ENCODE data around the gene PEX14.

Gene PEX14

DNA sequence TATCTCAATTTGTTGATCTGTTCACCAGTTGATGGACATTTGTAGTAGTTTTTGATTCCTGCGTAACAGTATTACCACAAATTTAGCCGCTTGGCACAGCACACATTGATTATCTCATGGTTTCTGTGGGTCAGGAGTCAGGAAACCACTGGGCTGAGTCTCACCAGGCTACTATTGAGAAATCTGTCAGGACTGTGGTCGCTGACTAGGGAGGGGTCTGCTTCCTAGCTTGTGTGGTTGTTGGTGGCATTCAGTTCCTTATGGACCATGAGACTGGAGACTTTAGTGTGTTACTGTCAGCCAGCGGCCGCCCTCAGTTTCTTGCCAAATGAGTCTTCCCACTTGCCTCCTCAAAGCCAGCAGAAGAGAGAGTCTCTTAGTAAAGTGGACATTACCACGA, 9.8 kb downstream of the PEX14 start:
- H3K4me3 ChIP-seq (replicated peaks; ENCODE audit: insufficient read depth, low read length), result no peak overlapping the region
- H3K27me3 ChIP-seq (ENCODE audit: insufficient read depth, poor library complexity, severe bottlenecking), result no peaks in the 10 kb centered on the region
- TF ChIP-seq GABPA (IDR thresholded peaks at IDR 0.05; ENCODE audit: low read depth) (no peak), SPI1 (IDR thresholded peaks at IDR 0.05; ENCODE audit: borderline replicate concordance, low read depth) (no peak), POLR2AphosphoS5 (IDR thresholded peaks at IDR 0.05; ENCODE audit: low read depth) (no peak)
- TF ChIP-seq, protein P1, sequence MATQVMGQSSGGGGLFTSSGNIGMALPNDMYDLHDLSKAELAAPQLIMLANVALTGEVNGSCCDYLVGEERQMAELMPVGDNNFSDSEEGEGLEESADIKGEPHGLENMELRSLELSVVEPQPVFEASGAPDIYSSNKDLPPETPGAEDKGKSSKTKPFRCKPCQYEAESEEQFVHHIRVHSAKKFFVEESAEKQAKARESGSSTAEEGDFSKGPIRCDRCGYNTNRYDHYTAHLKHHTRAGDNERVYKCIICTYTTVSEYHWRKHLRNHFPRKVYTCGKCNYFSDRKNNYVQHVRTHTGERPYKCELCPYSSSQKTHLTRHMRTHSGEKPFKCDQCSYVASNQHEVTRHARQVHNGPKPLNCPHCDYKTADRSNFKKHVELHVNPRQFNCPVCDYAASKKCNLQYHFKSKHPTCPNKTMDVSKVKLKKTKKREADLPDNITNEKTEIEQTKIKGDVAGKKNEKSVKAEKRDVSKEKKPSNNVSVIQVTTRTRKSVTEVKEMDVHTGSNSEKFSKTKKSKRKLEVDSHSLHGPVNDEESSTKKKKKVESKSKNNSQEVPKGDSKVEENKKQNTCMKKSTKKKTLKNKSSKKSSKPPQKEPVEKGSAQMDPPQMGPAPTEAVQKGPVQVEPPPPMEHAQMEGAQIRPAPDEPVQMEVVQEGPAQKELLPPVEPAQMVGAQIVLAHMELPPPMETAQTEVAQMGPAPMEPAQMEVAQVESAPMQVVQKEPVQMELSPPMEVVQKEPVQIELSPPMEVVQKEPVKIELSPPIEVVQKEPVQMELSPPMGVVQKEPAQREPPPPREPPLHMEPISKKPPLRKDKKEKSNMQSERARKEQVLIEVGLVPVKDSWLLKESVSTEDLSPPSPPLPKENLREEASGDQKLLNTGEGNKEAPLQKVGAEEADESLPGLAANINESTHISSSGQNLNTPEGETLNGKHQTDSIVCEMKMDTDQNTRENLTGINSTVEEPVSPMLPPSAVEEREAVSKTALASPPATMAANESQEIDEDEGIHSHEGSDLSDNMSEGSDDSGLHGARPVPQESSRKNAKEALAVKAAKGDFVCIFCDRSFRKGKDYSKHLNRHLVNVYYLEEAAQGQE (IDR thresholded peaks at IDR 0.05; ENCODE audit: insufficient replicate concordance, low read depth), result no peak
- TF ChIP-seq, protein P2, sequence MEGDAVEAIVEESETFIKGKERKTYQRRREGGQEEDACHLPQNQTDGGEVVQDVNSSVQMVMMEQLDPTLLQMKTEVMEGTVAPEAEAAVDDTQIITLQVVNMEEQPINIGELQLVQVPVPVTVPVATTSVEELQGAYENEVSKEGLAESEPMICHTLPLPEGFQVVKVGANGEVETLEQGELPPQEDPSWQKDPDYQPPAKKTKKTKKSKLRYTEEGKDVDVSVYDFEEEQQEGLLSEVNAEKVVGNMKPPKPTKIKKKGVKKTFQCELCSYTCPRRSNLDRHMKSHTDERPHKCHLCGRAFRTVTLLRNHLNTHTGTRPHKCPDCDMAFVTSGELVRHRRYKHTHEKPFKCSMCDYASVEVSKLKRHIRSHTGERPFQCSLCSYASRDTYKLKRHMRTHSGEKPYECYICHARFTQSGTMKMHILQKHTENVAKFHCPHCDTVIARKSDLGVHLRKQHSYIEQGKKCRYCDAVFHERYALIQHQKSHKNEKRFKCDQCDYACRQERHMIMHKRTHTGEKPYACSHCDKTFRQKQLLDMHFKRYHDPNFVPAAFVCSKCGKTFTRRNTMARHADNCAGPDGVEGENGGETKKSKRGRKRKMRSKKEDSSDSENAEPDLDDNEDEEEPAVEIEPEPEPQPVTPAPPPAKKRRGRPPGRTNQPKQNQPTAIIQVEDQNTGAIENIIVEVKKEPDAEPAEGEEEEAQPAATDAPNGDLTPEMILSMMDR (IDR thresholded peaks at IDR 0.05; ENCODE audit: insufficient read depth, low read length), result no peak
- peak; percentile 20 to 33 for DNase-seq (ENCODE audit: low read depth in 1 of 2, low spot score in 1 of 2)
- no peak overlapping the region for H3K27ac ChIP-seq (replicated peaks)

DNA sequence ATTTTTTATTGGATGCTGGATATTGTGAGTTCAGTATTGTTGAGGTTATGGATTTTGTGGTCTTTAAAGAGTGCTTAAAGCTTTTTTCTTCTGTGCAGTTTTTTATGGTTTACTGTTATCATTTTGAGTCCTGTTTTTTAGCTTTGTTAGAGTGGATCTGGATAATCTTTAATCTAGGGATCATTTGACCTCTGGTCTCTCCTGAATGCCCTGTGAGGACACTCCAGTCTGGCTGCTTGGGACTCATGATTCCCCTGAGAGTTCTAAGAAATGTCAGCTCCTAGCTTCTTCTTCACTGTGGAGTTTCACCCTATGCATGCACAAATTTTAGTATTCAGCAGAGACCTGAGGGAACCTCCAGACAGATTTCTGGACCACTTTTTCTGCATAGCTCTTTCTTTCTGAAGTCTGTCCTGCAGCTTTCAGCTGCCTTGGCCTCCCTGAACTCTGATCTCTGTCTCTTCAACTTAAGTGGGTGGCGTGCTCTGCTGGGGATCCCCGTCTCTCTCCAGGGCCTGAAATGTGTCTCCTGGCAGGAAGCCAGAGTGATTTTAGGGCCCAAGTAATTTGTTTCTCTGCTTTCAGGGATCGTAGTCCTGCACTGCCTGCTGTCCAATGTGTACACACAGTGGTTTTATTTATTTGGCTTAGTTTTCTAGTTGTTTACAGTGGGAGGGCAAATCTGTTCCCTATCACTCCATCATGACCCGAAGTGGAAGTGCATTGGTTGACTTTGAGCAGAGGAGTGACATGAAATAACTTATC, 14.7 kb downstream of the PEX14 start:
- H3K27ac ChIP-seq (replicated peaks), result no peak overlapping the region
- no peaks in the 10 kb centered on the region for H3K27me3 ChIP-seq (ENCODE audit: insufficient read depth, poor library complexity, severe bottlenecking)
- no peak for DNase-seq (ENCODE audit: low read depth in 1 of 2, low spot score in 1 of 2)
- TF ChIP-seq SPI1 (IDR thresholded peaks at IDR 0.05; ENCODE audit: borderline replicate concordance, low read depth) (no peak), POLR2AphosphoS5 (IDR thresholded peaks at IDR 0.05; ENCODE audit: low read depth) (no peak), GABPA (IDR thresholded peaks at IDR 0.05; ENCODE audit: low read depth) (no peak)
- TF ChIP-seq, protein P2 (IDR thresholded peaks at IDR 0.05; ENCODE audit: insufficient read depth, low read length), result no peak
- TF ChIP-seq, protein P1 (IDR thresholded peaks at IDR 0.05; ENCODE audit: insufficient replicate concordance, low read depth), result no peak
- no peak overlapping the region for H3K4me3 ChIP-seq (replicated peaks; ENCODE audit: insufficient read depth, low read length)

DNA sequence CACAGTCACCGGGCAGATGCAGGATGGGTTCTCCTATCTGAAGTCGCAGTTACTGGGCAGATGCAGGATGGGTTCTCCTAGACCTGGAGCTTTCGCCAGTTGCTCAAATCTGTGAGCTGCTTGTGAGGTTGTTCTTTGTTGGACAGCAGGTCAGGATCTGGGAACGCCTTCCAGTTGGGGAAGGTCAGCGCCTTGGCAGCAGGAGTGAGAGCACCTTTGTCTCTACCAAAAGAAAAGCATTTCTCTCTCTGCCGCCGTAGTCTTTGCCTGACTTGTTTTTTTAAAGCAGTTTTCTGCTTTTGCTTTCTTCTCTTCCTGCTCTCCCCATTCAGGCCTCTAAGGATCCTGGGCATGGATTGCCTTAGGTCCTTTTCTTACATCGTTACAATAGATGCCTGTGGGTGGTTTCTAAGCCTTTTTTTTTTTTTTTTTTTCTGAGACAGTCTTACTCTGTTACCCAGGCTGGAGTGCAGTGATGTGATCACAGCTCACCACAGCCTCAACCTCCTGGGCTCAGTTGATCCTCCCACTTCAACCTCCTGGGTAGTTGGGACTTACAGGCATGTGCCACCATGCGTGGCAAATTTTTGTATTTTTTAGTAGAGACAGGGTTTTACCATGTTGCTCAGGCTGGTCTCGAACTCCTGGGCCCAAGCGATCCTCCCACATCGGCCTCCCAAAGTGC, 15.7 kb downstream of the PEX14 start:
- no peak for DNase-seq (ENCODE audit: low read depth in 1 of 2, low spot score in 1 of 2)
- no peaks in the 10 kb centered on the region for H3K27me3 ChIP-seq (ENCODE audit: insufficient read depth, poor library complexity, severe bottlenecking)
- TF ChIP-seq GABPA (IDR thresholded peaks at IDR 0.05; ENCODE audit: low read depth), result no peak
- TF ChIP-seq SPI1 (IDR thresholded peaks at IDR 0.05; ENCODE audit: borderline replicate concordance, low read depth), result no peak
- TF ChIP-seq POLR2AphosphoS5 (IDR thresholded peaks at IDR 0.05; ENCODE audit: low read depth), result no peak
- TF ChIP-seq, protein P1 (IDR thresholded peaks at IDR 0.05; ENCODE audit: insufficient replicate concordance, low read depth), result no peak
- TF ChIP-seq, protein P2 (IDR thresholded peaks at IDR 0.05; ENCODE audit: insufficient read depth, low read length), result no peak
- H3K27ac ChIP-seq (replicated peaks), result no peak overlapping the region
- no peak overlapping the region for H3K4me3 ChIP-seq (replicated peaks; ENCODE audit: insufficient read depth, low read length)

Data from HL-60 (cell line).